ENCODE results near the gene DOCK7.

- TF ChIP-seq, protein P1, sequence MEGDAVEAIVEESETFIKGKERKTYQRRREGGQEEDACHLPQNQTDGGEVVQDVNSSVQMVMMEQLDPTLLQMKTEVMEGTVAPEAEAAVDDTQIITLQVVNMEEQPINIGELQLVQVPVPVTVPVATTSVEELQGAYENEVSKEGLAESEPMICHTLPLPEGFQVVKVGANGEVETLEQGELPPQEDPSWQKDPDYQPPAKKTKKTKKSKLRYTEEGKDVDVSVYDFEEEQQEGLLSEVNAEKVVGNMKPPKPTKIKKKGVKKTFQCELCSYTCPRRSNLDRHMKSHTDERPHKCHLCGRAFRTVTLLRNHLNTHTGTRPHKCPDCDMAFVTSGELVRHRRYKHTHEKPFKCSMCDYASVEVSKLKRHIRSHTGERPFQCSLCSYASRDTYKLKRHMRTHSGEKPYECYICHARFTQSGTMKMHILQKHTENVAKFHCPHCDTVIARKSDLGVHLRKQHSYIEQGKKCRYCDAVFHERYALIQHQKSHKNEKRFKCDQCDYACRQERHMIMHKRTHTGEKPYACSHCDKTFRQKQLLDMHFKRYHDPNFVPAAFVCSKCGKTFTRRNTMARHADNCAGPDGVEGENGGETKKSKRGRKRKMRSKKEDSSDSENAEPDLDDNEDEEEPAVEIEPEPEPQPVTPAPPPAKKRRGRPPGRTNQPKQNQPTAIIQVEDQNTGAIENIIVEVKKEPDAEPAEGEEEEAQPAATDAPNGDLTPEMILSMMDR (conservative IDR thresholded peaks at IDR 0.05; ENCODE audit: low read depth, low read length), result no peak
- TF ChIP-seq EZH2 (IDR thresholded peaks at IDR 0.05; ENCODE audit: low read length, unreplicated experiment), result no peak
These were observed 237.9 kb downstream of the DOCK7 start for GRCh38 chr1:62450301-62450700.
